Measurements from ENCODE around the gene POLR1D. TPM values are rescaled to one million over a fixed set of nuclear protein-coding genes. Genes with fewer than 3 reads are reported as not detected.

Gene POLR1D
- total and polyA plus RNA-seq, 8 donors = 100 to 164 (median 143) TPM

DNA sequence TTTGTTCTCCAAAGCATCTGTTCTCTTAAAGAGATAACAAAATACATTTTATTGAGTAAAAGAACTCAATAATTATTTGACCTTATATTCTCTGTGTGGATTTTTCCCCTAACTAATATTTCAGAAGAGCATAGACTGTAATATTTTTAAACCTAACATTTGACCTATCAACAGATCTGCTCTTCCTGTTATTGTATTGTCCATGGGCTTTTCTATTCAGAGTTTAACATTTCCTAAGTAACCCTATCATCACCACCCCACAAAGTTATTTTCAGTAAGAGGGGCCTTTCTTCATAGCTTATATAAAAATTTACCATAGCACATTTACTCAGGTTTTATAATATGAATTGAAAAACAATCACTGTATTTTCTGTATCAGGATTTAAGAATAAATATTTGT is 17.5 kb downstream of the POLR1D start:
- DNase-seq = no peak
- no peaks in the 10 kb centered on the region for H3K9me3 ChIP-seq
- TF ChIP-seq, protein P1, sequence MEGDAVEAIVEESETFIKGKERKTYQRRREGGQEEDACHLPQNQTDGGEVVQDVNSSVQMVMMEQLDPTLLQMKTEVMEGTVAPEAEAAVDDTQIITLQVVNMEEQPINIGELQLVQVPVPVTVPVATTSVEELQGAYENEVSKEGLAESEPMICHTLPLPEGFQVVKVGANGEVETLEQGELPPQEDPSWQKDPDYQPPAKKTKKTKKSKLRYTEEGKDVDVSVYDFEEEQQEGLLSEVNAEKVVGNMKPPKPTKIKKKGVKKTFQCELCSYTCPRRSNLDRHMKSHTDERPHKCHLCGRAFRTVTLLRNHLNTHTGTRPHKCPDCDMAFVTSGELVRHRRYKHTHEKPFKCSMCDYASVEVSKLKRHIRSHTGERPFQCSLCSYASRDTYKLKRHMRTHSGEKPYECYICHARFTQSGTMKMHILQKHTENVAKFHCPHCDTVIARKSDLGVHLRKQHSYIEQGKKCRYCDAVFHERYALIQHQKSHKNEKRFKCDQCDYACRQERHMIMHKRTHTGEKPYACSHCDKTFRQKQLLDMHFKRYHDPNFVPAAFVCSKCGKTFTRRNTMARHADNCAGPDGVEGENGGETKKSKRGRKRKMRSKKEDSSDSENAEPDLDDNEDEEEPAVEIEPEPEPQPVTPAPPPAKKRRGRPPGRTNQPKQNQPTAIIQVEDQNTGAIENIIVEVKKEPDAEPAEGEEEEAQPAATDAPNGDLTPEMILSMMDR (IDR thresholded peaks at IDR 0.05) = no peak
- H3K4me3 ChIP-seq = no peak overlapping the region
- no peaks in the 10 kb centered on the region for H3K36me3 ChIP-seq
- peaks cover 12 to 28% of the 10 kb centered on the region in 2 donors for H3K4me1 ChIP-seq
- H3K27ac ChIP-seq = peak overlapping the region; percentile 49 to 53
- no peaks in the 10 kb centered on the region for H3K27me3 ChIP-seq
- ATAC-seq = no peak
- intact Hi-C loops (cut with DNase I) = no loop called here

DNA sequence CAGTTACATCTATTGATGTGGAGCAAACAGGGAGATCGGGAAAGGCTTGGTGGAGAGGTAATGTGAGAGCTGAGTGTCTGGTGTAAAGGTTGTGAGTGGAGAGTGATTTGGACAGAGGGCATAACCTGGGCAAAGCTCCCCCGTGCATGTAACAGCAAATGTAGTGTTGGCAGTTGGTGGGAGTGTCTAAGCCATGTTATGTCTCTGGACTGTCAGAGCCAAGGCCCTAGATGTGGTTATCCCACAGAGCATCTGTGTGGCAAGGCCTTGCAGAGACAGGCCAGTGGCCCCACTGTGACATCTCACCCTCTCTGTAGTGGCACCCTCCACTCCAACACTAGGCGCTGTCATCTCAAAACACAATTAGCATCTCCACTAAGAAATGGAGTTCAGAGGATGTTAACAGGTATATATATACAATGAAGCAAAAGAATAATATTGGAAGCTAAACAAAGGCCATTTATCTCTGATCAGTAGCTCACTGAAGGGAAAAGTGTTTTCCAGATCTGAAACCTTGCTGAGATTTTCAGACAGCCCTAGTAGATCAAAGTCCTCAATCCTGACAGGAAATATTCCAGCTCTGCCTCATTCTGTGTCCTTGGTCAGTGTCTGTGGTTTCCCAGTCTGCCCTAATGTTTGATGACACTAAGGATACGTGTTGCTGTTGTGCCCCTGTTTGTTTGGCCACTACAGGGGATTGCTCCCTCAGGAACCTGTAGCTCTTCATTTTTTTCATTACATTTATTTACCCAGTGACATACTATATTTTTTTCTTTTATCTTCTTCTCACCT is 20.2 kb downstream of the POLR1D start:
- intact Hi-C loops (cut with DNase I) = no loop called here

DNA sequence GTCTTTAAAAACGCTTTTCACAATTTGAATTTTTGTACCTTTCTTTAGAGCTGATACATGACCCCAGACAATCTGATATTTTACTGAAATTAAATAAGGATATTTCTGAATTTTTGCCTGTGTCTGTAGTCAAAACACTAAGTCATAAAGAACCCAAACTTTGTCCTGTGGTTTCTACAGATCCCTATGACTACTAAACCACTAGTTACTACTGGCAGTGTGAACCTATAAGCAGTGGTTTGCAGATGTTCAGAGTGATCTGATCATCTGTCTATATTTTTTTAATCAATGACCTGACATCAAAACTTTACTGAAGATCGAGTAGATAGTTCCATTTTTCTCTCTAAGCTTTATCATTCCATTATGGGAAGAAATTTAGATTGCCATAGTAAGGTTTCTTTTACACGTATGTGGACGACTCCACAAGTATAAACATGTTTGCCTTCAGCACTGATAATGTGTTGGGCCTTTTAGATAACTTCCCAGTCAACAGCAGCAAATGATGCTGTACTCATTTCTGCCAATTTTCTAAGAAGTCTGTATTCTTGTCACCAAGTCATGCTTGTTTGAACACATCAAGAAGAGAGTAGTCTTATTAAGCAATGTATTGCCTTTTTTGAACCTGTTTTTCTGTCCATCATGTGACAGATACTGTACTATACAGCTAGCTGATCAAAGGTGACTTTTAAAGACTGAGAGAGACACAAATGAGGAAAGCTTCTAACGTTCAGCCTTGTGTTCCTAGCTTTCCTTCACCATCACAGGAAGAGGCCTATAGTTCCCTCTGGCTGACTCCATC is 21.8 kb downstream of the POLR1D start:
- no peak for ATAC-seq
- H3K27me3 ChIP-seq = no peaks in the 10 kb centered on the region
- no peaks in the 10 kb centered on the region for H3K9me3 ChIP-seq
- peak overlapping the region in 1 of 2 donors; percentile 4 for H3K27ac ChIP-seq
- peaks cover 0 to 4% of the 10 kb centered on the region in 2 donors for H3K36me3 ChIP-seq
- no peak for DNase-seq
- intact Hi-C loops (cut with DNase I) = no loop called here
- peaks cover 10% of the 10 kb centered on the region in 2 donors for H3K4me1 ChIP-seq
- H3K4me3 ChIP-seq = no peak overlapping the region
- TF ChIP-seq, protein P1 (IDR thresholded peaks at IDR 0.05) = no peak

More for the DNA sequence above, 20.2 kb downstream of the POLR1D start:
- Histone ChIP-seq H3K9me3 (no peaks in the 10 kb centered on the region), H3K36me3 (no peaks in the 10 kb centered on the region), H3K4me3 (no peak overlapping the region), H3K27me3 (no peaks in the 10 kb centered on the region), H3K4me1 (peaks cover 12 to 21% of the 10 kb centered on the region in 2 donors), H3K27ac (no peak overlapping the region)
- no peak for ATAC-seq
- DNase-seq = no peak
- TF ChIP-seq, protein P1 (IDR thresholded peaks at IDR 0.05) = no peak

DNA sequence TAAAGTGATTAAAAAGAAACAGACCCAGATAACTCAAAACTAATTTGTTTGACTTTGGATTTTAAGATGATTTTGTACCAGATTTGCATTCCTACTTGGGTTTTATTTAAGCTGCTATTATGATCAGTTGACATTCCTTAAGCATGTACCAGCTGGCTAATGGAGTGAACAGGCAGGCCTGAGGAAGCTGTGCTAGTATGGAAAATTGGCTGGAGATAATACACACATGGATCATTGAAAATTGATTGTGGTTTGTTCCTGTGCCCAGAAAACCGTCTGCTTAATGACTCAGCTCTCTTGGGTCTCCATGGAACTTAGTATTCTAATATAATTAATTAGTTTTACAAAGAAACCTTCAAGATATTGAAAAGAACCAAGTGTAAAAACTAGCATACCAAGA is 22.6 kb downstream of the POLR1D start:
- DNase-seq (peak in 1 of 4 donors; percentile 62), ATAC-seq (peak; percentile 66)
- H3K27ac ChIP-seq = no peak overlapping the region

More for the DNA sequence above, 22.6 kb downstream of the POLR1D start:
- intact Hi-C loops (cut with DNase I) = no loop called here
- Histone ChIP-seq H3K27me3 (no peaks in the 10 kb centered on the region), H3K9me3 (peaks cover 0 to 4% of the 10 kb centered on the region in 2 donors), H3K4me3 (no peak overlapping the region), H3K4me1 (peaks cover 2 to 3% of the 10 kb centered on the region in 2 donors), H3K36me3 (peaks cover 0 to 12% of the 10 kb centered on the region in 2 donors)
- TF ChIP-seq, protein P1 (IDR thresholded peaks at IDR 0.05) = no peak
